Common myeloid progenitor, CD34-positive (primary cell): Measurements from ENCODE around the gene RACGAP1.

Experiments used
- CTCF ChIA-PET: fragments of 350-600 bp; sonication (Branson Sonifier 250); formaldehyde crosslinking; loops from one replicate; lab custom pipeline; 2021; ENCODE audit warnings: antibody characterized with exemption; lab: Charles Lee
- POLR2A ChIA-PET: fragments of 350-600 bp; sonication (Branson Sonifier 250); formaldehyde crosslinking; loops from one replicate; lab custom pipeline; 2021; ENCODE audit warnings: antibody characterized with exemption; lab: Charles Lee
- DNase-seq, 3 donors: peaks; one replicate each; pipeline versions ENCODE4 v3.0.0 to v3.0.0-alpha.2; 2013
- H3K27ac ChIP-seq, 2 experiments: 1 replicate in 1 of 2; 2 replicates in 1 of 2; pipeline ENCODE4 v1.7.0; 2013; ENCODE audit warnings: inconsistent platforms in 2 of 2, low read length in 2 of 2, mild to moderate bottlenecking in 2 of 2, low read depth in 1 of 2, moderate library complexity in 1 of 2; ENCODE audit not compliant: severe bottlenecking in 2 of 2, insufficient read depth in 1 of 2, poor library complexity in 1 of 2
- H3K27me3 ChIP-seq, 5 experiments: replicated peaks in 2 of 5; 1 replicate in 3 of 5; 2 replicates in 2 of 5; pipeline versions ENCODE4 v1.6.1 to v1.7.0; 2013; ENCODE audit warnings: low read length in 4 of 5, mild to moderate bottlenecking in 2 of 5, moderate library complexity in 2 of 5, inconsistent platforms in 1 of 5; ENCODE audit not compliant: insufficient read depth in 5 of 5, control insufficient read depth in 4 of 5
- H3K36me3 ChIP-seq, 4 experiments: 1 replicate in 2 of 4; 2 replicates in 2 of 4; pipeline versions ENCODE4 v1.6.1 to v1.7.0; 2013; ENCODE audit warnings: low read length in 3 of 4, control low read depth in 1 of 4, mild to moderate bottlenecking in 1 of 4; ENCODE audit not compliant: control insufficient read depth in 4 of 4, insufficient read depth in 4 of 4
- H3K4me1 ChIP-seq, 4 experiments: 1 replicate in 3 of 4; 2 replicates in 1 of 4; pipeline versions ENCODE4 v1.6.1 to v1.7.1; 2013; ENCODE audit warnings: low read length in 3 of 4, mild to moderate bottlenecking in 3 of 4, control low read depth in 1 of 4, inconsistent platforms in 1 of 4, moderate library complexity in 1 of 4; ENCODE audit not compliant: control insufficient read depth in 4 of 4, insufficient read depth in 4 of 4; ENCODE audit errors: control extremely low read depth in 1 of 4
- H3K4me3 ChIP-seq, 7 experiments: 1 replicate in 4 of 7; 2 replicates in 3 of 7; pipeline versions ENCODE4 v1.5.1 to v1.7.0; 2013; ENCODE audit warnings: mild to moderate bottlenecking in 7 of 7, low read length in 6 of 7, moderate library complexity in 6 of 7, inconsistent platforms in 2 of 7, low read depth in 2 of 7, control low read depth in 1 of 7; ENCODE audit not compliant: insufficient read depth in 4 of 7, control insufficient read depth in 1 of 7; ENCODE audit errors: extremely low read depth in 1 of 7
- H3K9me3 ChIP-seq, 5 experiments: 1 replicate in 4 of 5; 2 replicates in 1 of 5; pipeline versions ENCODE4 v1.6.1 to v1.7.1; 2013; ENCODE audit warnings: low read length in 4 of 5, mild to moderate bottlenecking in 2 of 5, inconsistent platforms in 1 of 5, low read depth in 1 of 5, moderate library complexity in 1 of 5; ENCODE audit not compliant: control insufficient read depth in 4 of 5, insufficient read depth in 2 of 5; ENCODE audit errors: control extremely low read depth in 1 of 5
- WGBS: methylation state at CpG from one replicate; pipeline ENCODE4 v1.1.5; 2013; ENCODE audit not compliant: insufficient coverage; 5-methylcytosine and 5-hydroxymethylcytosine counted together

The RACGAP1 gene

GRCh38 chr12:50050410-50051098, 25.3 kb upstream of the RACGAP1 start:
- H3K27ac ChIP-seq: peak overlapping the region in 1 of 2 experiments; percentile 34
- CTCF ChIA-PET: interaction anchor here (0.9 to 3.7 kb wide), 5 partner anchors 8 to 93 kb away, joined by 3 to 44 read pairs (median 3); no protein-coding TSS in a partner anchor
- DNase-seq: peak; percentile 89 to 96 (median 93)
- H3K4me3 ChIP-seq: peak overlapping the region in 4 of 7 experiments; percentile 44 to 74 (median 62)
- POLR2A ChIA-PET: interaction anchor here (0.6 to 1.2 kb wide), 3 partner anchors 20 to 83 kb away, joined by 3 to 4 read pairs (median 4); no protein-coding TSS in a partner anchor
- no peaks in the 10 kb centered on the region for H3K9me3 ChIP-seq
- no peaks in the 10 kb centered on the region for H3K36me3 ChIP-seq
- H3K4me1 ChIP-seq: peaks cover 2 to 29% (median 26%) of the 10 kb centered on the region in 4 experiments
- 4% methylated on average over 26 of the region's 37 CpGs for WGBS
- peaks cover 0 to 24% (median 0%) of the 10 kb centered on the region in 5 experiments for H3K27me3 ChIP-seq

GRCh38 chr12:50050119-50050385, 24.8 kb upstream of the RACGAP1 start:
- Histone ChIP-seq H3K9me3 (no peaks in the 10 kb centered on the region), H3K27me3 (peaks cover 0 to 24% (median 0%) of the 10 kb centered on the region in 5 experiments), H3K4me3 (peak overlapping the region in 4 of 7 experiments; percentile 44 to 74 (median 62)), H3K27ac (peak overlapping the region in 1 of 2 experiments; percentile 34), H3K36me3 (no peaks in the 10 kb centered on the region), H3K4me1 (peaks cover 2 to 29% (median 26%) of the 10 kb centered on the region in 4 experiments)
- DNase-seq: no peak
- ChIA-PET CTCF (interaction anchor here (0.6 to 3.7 kb wide), 6 partner anchors 9 to 496 kb away, joined by 3 to 44 read pairs (median 3); no protein-coding TSS in a partner anchor), POLR2A (interaction anchor here (0.6 to 1.2 kb wide), 3 partner anchors 20 to 83 kb away, joined by 3 to 4 read pairs (median 4); no protein-coding TSS in a partner anchor)
- WGBS: no CpG with 5 or more reads among the region's 3 CpGs

GRCh38 chr12:50049254-50050118, 24.2 kb upstream of the RACGAP1 start:
- Histone ChIP-seq H3K4me3 (no peak overlapping the region), H3K4me1 (peaks cover 2 to 29% (median 26%) of the 10 kb centered on the region in 4 experiments), H3K9me3 (no peaks in the 10 kb centered on the region), H3K27ac (no peak overlapping the region), H3K36me3 (no peaks in the 10 kb centered on the region), H3K27me3 (peaks cover 0 to 24% (median 0%) of the 10 kb centered on the region in 5 experiments)
- WGBS: 96% methylated on average over 3 of the region's 3 CpGs
- POLR2A ChIA-PET: interaction anchor here (0.6 to 1.2 kb wide), 2 partner anchors 21 to 82 kb away, joined by 3 to 4 read pairs; no protein-coding TSS in a partner anchor
- CTCF ChIA-PET: interaction anchor here (0.6 to 3.7 kb wide), 7 partner anchors 9 to 495 kb away, joined by 3 to 44 read pairs (median 3); no protein-coding TSS in a partner anchor
- no peak for DNase-seq

GRCh38 chr12:50047693-50048250, 22.5 kb upstream of the RACGAP1 start:
- WGBS: 86% methylated on average over 4 of the region's 7 CpGs
- Histone ChIP-seq H3K27me3 (peaks cover 0 to 20% (median 0%) of the 10 kb centered on the region in 5 experiments), H3K36me3 (no peaks in the 10 kb centered on the region), H3K4me3 (no peak overlapping the region), H3K27ac (no peak overlapping the region), H3K9me3 (no peaks in the 10 kb centered on the region), H3K4me1 (peaks cover 2 to 22% (median 19%) of the 10 kb centered on the region in 4 experiments)
- ChIA-PET CTCF (interaction anchor here (0.9 to 12.8 kb wide), 4 partner anchors 7 to 65 kb away, joined by 3 to 163 read pairs (median 10); no protein-coding TSS in a partner anchor), POLR2A (no interaction called here)
- peak; percentile 66 to 85 (median 79) for DNase-seq

GRCh38 chr12:50043854-50044253, 18.6 kb upstream of the RACGAP1 start:
- H3K27ac ChIP-seq: no peak overlapping the region
- no peak overlapping the region for H3K4me3 ChIP-seq
- H3K36me3 ChIP-seq: no peaks in the 10 kb centered on the region
- ChIA-PET CTCF (interaction anchor here (1.1 to 17.7 kb wide), 6 partner anchors 11 to 177 kb away, joined by 3 to 269 read pairs (median 8); partner anchors contain the start of gene ASIC1), POLR2A (no interaction called here)
- WGBS: 100% methylated on average over 2 of the region's 6 CpGs
- no peaks in the 10 kb centered on the region for H3K9me3 ChIP-seq
- peaks cover 0 to 3% (median 0%) of the 10 kb centered on the region in 4 experiments for H3K4me1 ChIP-seq
- peaks cover 0 to 10% (median 0%) of the 10 kb centered on the region in 5 experiments for H3K27me3 ChIP-seq
- DNase-seq: no peak

GRCh38 chr12:50043308-50043707, 18.0 kb upstream of the RACGAP1 start:
- ChIA-PET POLR2A (no interaction called here), CTCF (interaction anchor here (1.0 to 17.7 kb wide), 5 partner anchors 12 to 75 kb away, joined by 3 to 269 read pairs (median 11); partner anchors contain the start of gene ASIC1)
- H3K27ac ChIP-seq: no peak overlapping the region
- DNase-seq: no peak
- WGBS: 100% methylated on average over 1 of the region's 2 CpGs
- no peaks in the 10 kb centered on the region for H3K9me3 ChIP-seq
- peaks cover 0 to 3% (median under 1%) of the 10 kb centered on the region in 4 experiments for H3K4me1 ChIP-seq
- no peak overlapping the region for H3K4me3 ChIP-seq
- H3K36me3 ChIP-seq: no peaks in the 10 kb centered on the region
- H3K27me3 ChIP-seq: peaks cover 0 to 10% (median 0%) of the 10 kb centered on the region in 5 experiments
